K562 (cell line): Measurements from ENCODE around the gene SERPIND1. TPM values are rescaled to one million over a fixed set of nuclear protein-coding genes. Genes with fewer than 3 reads are reported as not detected.

Experiments
- ARID3B ChIP-seq: fragments of 250-450 bp; sonication (Bioruptor Pico); IDR thresholded peaks from 2 replicates; pipeline ENCODE4 v1.4.0; 2020; ENCODE audit warnings: borderline replicate concordance
- ARNT ChIP-seq, 2 experiments: fragments of 450-650 bp; IDR thresholded peaks; 2 replicates each; pipeline ENCODE4 v1.6.1; 2016; ENCODE audit warnings: mild to moderate bottlenecking in 1 of 2
- BCLAF1 ChIP-seq, 2 experiments: fragments of 450-650 bp in 1 of 2; IDR thresholded peaks; 2 replicates each; pipeline ENCODE4 v1.6.1; 2011 to 2017; ENCODE audit warnings: low read depth in 2 of 2, antibody characterized with exemption in 1 of 2, borderline replicate concordance in 1 of 2, low read length in 1 of 2, mild to moderate bottlenecking in 1 of 2, mixed read lengths in 1 of 2; ENCODE audit not compliant: control insufficient read depth in 1 of 2
- CBFA2T2 ChIP-seq: fragments of 450-650 bp; conservative IDR thresholded peaks from 2 replicates; pipeline ENCODE4 v1.6.1; 2017; ENCODE audit warnings: mild to moderate bottlenecking
- ELF4 ChIP-seq: fragments of 450-650 bp; formaldehyde crosslinking; IDR thresholded peaks from 2 replicates; pipeline ENCODE4 v1.4.0; 2022; ENCODE audit warnings: missing genetic modification characterization
- ETV5 ChIP-seq: sonication (generic); formaldehyde crosslinking; IDR thresholded peaks from 2 replicates; pipeline ENCODE4 v1.4.0; 2020; ENCODE audit warnings: low read depth, mild to moderate bottlenecking, missing genetic modification reagents
- FOS ChIP-seq: IDR thresholded peaks from 3 replicates; pipeline ENCODE4 v1.6.1; 2011; ENCODE audit not compliant: insufficient read length; ENCODE audit errors: extremely low read depth
- FOXM1 ChIP-seq, 2 experiments: fragments of 450-650 bp in 1 of 2; sonication (generic) in 1 of 2; formaldehyde crosslinking in 1 of 2; IDR thresholded peaks; 2 replicates each; pipeline versions ENCODE4 v1.6.1 to v1.9.0; 2017 to 2022; ENCODE audit warnings: low read depth in 2 of 2, mild to moderate bottlenecking in 2 of 2, missing genetic modification reagents in 1 of 2, moderate library complexity in 1 of 2
- MAFK ChIP-seq: IDR thresholded peaks from 2 replicates; pipeline ENCODE4 v1.6.1; 2011; ENCODE audit warnings: low read length, improper control_type of control experiment
- MAZ ChIP-seq, 2 experiments: fragments of 450-650 bp in 1 of 2; sonication (generic) in 1 of 2; formaldehyde crosslinking; IDR thresholded peaks in 1 of 2; conservative IDR thresholded peaks in 1 of 2; 2 replicates each; pipeline versions ENCODE4 v1.4.0 to v1.5.0; 2020; ENCODE audit warnings: mild to moderate bottlenecking in 1 of 2, missing genetic modification reagents in 1 of 2
- MLX ChIP-seq, 2 experiments: fragments of 450-650 bp in 1 of 2; sonication (generic) in 1 of 2; formaldehyde crosslinking; conservative IDR thresholded peaks; 2 replicates each; pipeline versions ENCODE4 v1.4.0 to v1.8.1; 2020 to 2022; ENCODE audit warnings: mild to moderate bottlenecking in 1 of 2, missing genetic modification reagents in 1 of 2
- PRMT5 ChIP-seq: sonication (generic); formaldehyde crosslinking; IDR thresholded peaks from 2 replicates; pipeline ENCODE4 v1.5.0; 2020; ENCODE audit warnings: missing genetic modification reagents
- TCF3 ChIP-seq: sonication (generic); formaldehyde crosslinking; IDR thresholded peaks from 2 replicates; pipeline ENCODE4 v1.4.0; 2020; ENCODE audit warnings: mild to moderate bottlenecking, missing genetic modification reagents
- ZKSCAN8 ChIP-seq: fragments of 200-800 bp; sonication (Bioruptor generic); IDR thresholded peaks from 2 replicates; pipeline ENCODE4 v1.6.1; 2016; ENCODE audit warnings: missing genetic modification characterization, missing compliant biosample characterization
- ZNF609 ChIP-seq: sonication (generic); formaldehyde crosslinking; IDR thresholded peaks from 2 replicates; pipeline ENCODE4 v1.8.1; 2023; ENCODE audit warnings: missing genetic modification reagents, mild to moderate bottlenecking, borderline replicate concordance
- ZNF785 ChIP-seq: fragments of 250-450 bp; sonication (Bioruptor Pico); IDR thresholded peaks from 2 replicates; pipeline ENCODE4 v1.4.0; 2020; ENCODE audit warnings: mild to moderate bottlenecking
- polyA plus RNA-seq, 8 experiments: library from polyadenylated mRNA; depleted of rRNA in 4 of 8; stranded (reverse) in 5 of 8; unstranded in 3 of 8; fragments of >200 nt; fragmentation: Nextera tagmentation in 2 of 8; fragmentation: Illumina TruSeq in 1 of 8; extraction: Ambion mirVana in 2 of 8; extraction: Trizol in 1 of 8; gene quantifications; 2 replicates each; pipeline versions ENCODE4 v1.2.1 to v1.2.3, GENCODE V29; 2011 to 2014; ENCODE audit warnings: inconsistent platforms in 1 of 8, missing spikeins in 1 of 8
- total RNA-seq, 7 experiments: library from RNA; depleted of rRNA in 6 of 7; stranded (reverse); fragments of >200 nt in 6 of 7; fragmentation: Illumina TruSeq in 2 of 7; extraction: Trizol in 2 of 7; gene quantifications; 2 replicates each; pipeline versions ENCODE4 v1.2.1 to v1.2.3, GENCODE V29; 2011 to 2021; ENCODE audit warnings: low replicate concordance in 1 of 7

Gene SERPIND1
- total and polyA plus RNA-seq, 9 of the 15 experiments (the other 6 are each of a cell fraction or from before 2014, with no cell fraction given) = 0.04 to 0.11 (median 0.09) TPM; not detected in 6

GRCh38 chr22:20750461-20751184 is 23.3 kb upstream of the SERPIND1 start (continued):
- no peak for TF ChIP-seq BCLAF1 (IDR thresholded peaks at IDR 0.05; ENCODE audit: borderline replicate concordance in 1 of 2, control insufficient read depth in 1 of 2, low read depth in 2 of 2, low read length in 1 of 2)
- TF ChIP-seq PRMT5 (CRISPR knock-in tag) = no peak
- TF ChIP-seq MAFK = peak; percentile 70
- TF ChIP-seq ZNF609 = peak; percentile 94
- TF ChIP-seq TCF3 (CRISPR knock-in tag) = 0 out of 2 replicates have a peak, but pooled peaks have one; percentile 37
- 0 out of 2 replicates have a peak, but pooled peaks have one; percentile 17 for TF ChIP-seq CBFA2T2
- TF ChIP-seq ZNF785 = no peak
- no peak for TF ChIP-seq ARID3B (CRISPR knock-in tag)
- TF ChIP-seq FOXM1 (IDR thresholded peaks at IDR 0.05; ENCODE audit: low read depth) = no peak
- 0 out of 2 replicates have a peak, but pooled peaks have one; percentile 39 for TF ChIP-seq FOXM1 (CRISPR knock-in tag; IDR thresholded peaks at IDR 0.05; ENCODE audit: low read depth)
- TF ChIP-seq MAZ (CRISPR knock-in tag; conservative IDR thresholded peaks at IDR 0.05 in 1 of 2, IDR thresholded peaks at IDR 0.05 in 1 of 2) = no peak
- peak; percentile 22 for TF ChIP-seq FOS
- peak; percentile 62; the same call in 1 of the 2 replicates for TF ChIP-seq ELF4 (CRISPR knock-in tag)
- peak; percentile 80 for TF ChIP-seq ETV5
- no peak for TF ChIP-seq MLX (CRISPR knock-in tag; conservative IDR thresholded peaks at IDR 0.05)
- no peak for TF ChIP-seq ARNT (IDR thresholded peaks at IDR 0.05)
- no peak for TF ChIP-seq ZKSCAN8 (CRISPR knock-in tag)
